Activated CD8-positive, alpha-beta memory T cell treated with anti-CD3 and anti-CD28 coated beads, Interleukin-2, amount 50 U/mL, for 4 hours (primary cell): ENCODE results near the gene ACADS.

Source experiments
- DNase-seq: peaks from one replicate; pipeline ENCODE4 v3.0.0-alpha.2; 2020

ACADS gene, protein sequence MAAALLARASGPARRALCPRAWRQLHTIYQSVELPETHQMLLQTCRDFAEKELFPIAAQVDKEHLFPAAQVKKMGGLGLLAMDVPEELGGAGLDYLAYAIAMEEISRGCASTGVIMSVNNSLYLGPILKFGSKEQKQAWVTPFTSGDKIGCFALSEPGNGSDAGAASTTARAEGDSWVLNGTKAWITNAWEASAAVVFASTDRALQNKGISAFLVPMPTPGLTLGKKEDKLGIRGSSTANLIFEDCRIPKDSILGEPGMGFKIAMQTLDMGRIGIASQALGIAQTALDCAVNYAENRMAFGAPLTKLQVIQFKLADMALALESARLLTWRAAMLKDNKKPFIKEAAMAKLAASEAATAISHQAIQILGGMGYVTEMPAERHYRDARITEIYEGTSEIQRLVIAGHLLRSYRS

DNA sequence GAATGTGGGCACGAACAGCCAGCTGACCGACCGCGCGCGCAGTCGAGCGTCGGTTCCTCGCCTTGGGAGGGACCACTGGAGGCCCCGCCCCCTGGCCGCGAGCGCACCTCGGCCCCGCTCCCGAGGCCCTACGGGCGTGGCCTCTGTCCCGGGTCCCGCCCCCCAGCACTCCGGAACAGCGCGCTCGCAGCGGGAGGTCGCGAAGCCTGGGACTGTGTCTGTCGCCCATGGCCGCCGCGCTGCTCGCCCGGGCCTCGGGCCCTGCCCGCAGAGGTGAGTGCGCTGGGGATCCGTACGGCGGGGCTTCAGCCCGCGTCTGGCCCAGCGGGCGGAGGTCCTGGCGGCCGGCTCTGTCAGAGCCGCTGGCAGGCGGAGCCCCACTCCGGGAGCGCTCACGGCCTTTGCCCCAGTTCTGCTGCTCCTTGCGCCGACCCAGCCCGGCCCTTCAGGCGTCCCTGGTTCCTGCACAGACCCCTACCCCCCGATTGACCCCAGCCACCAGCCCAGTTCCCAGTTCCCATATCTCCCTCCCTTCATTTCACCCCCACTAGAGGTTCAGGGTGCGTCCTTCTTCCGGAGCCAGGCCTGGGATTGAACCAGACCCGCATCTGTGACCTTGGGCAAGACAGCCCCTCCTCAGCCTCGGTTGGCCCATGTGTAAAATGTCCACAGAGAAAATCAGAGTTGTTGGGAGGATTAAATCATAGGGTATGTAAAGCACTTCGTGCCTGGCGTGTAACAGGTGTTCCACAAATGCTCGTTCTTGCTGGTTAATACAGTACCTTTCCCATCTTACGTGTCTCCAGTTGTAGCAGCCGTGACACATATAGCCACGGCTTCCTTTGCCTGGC lies at the start of gene ACADS:
TSS of gene ACADS (plus strand) at position 168 of the 851 bp plus-strand sequence. CDS start at position 228, 60 bp downstream.
- peak; percentile 92 for DNase-seq

DNA sequence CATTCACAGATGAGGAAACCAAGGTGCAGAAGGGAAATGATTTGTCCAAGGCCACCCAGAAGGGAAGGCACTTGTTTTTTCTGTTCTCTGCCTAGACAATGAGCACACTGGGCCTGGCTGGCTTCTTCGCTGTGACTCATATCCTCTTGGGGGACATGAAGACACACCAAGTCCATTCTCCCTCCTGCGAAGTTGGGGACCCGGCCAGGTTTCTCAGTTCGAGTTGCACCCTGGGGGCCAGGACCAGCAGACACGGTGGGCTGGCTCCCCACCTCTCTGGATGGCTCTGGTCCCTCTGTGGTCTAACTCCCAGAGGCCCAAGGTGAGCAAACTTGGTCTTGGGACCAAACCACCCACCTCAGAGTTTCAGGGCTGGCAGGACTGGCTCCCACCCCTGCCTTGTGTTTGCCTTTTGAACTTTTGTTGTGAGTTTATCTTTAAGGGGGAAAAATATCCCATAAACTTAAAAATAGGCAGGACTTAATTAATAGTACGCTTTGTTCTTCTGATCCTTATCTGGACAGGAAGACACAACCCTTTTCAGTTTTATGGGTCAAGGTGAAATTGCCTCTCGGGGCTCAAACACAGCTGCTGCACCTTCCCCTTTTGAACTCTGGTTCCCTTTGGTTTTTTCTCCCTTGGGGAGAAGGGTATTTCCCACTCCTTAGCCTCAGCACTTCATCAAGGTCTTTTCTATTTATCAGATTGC lies 47.7 kb upstream of the ACADS start:
- no peak for DNase-seq

DNA sequence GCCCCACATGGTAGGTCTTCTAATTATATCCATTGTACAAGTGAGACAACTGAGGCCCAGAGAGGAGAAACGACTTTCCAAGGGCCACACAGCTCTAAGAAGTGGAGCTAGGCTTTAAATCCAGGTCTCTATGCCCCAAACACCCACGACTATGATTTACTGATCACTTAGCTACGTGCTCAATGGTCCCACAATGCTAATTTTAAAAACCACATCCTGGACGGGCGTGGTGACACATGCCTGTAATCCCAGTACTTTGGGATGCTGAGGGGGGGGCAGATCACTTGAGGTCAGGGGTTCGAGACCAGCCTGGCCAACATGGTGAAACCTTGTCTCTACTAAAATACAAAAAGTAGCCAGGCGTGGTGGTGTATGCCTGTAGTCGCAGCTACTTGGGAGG lies 47.1 kb upstream of the ACADS start:
- no peak for DNase-seq

DNA sequence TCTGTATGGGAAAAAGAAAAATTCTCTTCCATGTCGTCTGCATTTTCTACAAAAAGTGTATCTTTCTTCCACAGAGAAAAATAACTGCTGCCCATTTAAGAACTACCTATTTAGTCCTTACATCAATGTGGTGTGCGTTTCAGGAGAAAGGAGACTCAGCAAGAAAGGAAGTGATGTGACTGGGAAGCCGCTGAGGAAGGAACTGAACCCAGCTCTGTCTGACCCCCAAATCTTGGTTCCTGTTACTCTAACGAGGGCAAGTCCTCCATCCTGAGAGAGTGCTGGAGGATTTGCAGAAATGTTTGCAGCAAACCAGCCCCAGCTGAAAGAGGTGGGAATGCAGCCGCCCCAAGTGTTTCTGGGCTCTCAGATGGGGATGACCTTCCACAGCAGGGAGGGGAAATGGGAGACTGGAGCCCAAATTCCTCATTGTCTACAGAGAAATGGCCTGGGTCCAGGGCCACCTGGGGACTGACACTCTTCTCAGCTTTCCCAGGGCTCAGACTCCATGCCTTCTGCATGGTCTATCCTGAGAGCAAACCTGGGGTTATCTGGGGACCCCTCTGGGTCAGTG lies 45.4 kb upstream of the ACADS start:
- DNase-seq = no peak

DNA sequence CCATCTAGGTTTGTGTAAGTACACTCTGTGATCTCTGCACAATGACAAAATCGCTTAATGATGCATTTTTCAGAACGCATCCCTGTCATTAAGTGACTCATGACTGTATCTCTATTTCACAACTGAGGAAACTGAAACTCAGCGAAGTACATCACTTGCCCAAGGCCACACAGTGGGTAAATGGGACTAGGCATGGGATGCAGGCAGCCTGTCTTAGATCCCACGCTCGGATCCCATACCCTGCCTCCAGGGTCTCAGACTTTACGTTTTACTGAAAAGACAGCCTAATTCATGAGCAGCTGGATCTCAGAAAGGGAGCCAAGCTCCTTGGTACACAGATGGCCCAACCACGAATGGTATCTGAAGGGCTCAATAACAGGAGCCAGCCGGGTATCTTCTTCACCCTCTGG lies 41.1 kb upstream of the ACADS start:
- no peak for DNase-seq

DNA sequence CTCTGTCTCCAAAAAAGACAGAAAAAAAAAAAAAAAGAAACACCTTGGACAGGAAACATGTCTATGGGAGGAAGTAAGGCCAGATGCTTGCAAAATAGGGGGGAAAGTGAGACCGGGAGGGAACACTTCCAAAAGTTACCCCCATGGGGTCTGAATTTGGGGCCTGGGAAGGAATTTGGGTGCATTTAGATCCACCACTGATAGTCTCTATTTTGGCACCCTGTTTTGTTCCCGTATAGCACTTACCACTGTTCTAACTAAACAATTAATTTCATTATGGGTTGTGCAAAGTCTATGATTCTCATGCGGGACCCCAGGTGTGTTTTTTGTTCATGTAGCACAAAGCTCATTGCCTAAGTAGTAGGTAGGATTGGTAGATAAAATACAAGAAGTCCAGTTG lies 40.1 kb upstream of the ACADS start:
- DNase-seq = no peak

DNA sequence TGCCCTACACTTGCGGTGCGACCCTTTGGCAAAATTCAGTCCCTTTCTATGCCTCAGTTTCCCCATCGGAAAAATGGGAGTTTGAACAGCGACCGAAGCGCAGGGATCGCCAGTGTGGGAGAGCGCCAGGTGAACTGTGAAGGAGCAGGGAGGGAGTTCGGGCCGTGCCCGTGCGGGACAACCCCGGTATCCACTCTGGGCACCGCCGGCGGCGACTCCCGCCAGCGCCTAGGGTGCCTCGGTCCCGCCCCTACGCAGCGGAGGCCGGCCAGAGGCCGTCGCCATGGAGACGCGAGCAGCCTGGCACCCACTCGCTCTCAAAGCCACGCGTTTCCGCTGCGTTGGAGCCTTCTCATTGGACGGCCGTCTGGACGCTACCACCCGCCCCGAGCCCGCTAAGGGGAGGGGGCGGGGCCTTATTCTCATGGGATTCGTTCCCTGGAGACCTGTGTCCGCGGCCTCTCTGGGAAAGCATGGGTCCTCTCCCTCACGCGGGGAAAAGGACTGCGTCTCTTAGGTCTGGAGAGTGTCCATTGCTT lies 39.4 kb upstream of the ACADS start:
- DNase-seq = peak; percentile 96

DNA sequence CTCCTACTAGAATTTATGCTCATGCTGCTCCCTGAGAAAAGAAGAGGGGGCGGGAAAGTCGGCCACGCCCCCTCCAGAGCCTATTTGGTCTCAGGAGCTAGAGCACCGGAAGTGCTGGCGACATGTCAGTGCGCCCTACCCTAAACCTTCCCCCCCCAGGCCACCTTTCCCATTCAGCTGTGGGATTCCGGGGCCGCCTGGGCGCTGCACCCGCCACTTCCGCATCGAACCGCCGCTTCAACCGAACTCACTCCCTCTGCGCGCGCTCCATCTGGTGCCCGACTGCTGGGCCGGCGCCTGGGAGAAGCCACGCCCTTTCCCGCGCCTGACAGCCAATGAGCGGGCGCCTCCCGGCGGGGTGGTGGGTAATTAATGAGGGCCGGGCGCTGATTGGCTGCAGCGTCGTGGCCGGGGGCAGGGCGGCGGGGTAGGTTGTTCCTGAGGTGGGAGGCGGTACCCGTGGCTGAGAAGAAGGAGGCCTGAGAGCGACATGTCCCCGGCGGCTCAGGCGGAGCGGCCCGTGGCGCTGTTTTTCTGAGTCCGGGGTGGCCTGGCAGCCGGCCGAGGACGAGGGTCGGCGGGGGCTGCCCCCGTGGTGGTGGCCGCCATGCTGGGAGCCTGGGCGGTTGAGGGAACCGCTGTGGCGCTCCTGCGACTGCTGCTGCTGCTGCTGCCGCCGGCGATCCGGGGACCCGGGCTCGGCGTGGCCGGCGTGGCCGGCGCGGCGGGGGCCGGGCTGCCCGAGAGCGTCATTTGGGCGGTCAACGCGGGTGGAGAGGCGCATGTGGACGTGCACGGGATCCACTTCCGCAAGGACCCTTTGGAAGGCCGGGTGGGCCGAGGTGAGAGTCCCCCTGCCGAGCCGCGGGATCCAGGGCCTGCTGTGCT lies 38.7 kb upstream of the ACADS start, which contains the start of gene MLEC:
TSS of gene MLEC (plus strand) at position 460 of the 888 bp plus-strand sequence. CDS start at position 608, 148 bp downstream.
- peak; percentile 99 for DNase-seq

DNA sequence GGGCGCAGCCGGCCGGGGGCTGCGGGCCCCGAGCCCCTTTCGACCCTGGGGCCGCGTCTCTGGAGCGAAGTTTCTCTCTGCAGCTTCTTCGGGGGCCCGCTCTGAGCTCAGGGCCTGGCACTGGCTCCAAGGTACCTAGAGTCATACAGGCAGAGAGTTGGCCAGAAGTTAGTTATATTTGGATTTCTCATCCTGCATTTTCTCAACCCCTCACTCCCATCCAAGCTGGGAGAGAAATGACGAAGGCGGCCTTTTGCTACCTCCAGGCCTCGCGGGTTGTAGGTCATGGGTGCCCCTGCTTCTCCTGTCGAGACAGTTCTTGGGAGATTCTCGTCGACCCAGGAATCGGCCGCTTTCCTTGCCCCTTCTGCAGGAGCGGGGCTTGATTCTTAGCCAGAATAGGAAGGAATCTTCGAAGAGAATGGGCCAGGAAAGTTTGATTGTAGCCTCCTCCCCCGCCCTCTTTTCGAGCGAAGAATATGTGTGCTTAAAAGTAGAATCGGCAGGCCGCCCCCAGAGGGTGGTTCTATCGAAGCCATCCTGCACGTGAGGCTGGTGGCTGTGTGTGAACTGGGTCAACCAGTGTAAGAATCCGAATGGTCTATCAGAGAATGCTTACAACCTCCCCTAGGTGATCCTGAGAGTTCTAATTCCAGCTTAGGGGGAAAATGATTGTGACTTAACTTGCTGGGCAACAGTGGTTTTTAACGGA lies 37.9 kb upstream of the ACADS start:
- peak; percentile 37 for DNase-seq

DNA sequence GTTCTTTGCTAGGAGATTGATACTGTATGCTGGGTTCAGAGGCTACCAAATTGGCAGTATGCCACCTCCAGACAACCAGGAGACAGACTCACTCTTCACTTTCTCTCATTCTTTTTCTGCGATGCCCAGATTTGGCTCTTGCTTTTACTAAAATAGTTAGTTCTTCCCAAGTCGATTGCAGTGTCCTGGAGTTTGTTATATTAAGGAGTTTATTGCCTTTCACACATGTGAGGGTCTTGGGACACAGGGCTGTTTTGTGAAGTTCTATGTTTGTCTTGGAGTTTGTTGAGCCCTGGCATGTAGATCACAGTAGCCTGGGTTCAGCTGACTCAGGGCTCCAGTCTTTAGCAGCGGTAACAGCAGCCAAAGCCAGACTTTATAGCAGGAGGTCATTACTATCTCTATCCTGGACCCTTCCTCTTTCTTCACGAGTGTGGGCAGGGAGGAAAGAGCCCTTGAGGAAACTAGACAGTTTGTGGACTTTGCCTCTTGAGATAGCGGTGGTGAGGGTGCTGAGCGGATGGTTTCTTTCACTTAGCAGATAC lies 37.0 kb upstream of the ACADS start:
- DNase-seq = no peak

DNA sequence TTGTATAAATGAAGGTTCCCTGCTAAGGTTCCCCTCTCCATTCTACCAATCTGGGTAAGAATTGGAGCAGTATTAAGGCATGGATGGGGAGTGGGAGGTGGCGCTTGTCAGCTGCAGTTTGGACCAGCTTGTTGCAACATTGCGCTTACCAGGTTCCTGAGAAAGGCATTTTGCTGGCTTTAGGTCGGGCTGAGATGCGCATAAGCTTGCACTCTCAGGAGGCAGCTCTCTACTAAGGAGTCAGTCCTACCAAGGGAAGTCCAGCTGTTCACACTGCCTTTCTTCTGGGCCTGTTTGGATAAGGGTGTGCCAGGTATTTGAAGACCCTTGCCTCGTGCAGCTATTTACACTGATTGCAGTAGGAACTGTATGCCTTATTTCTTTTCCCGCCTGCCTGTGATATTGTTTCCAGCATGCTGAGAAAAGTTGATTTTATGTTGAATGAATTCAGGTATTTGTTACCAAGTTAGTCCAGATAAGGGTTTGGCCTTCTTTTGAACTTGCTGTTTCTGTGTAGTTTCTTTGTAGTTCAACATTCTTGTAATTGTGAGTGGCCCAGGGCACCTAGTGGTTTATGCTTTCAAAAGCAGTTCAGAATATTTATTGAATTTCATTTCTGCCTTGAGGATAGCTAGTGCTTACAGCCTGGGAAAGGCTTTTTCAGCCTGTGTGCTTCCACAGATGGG lies 36.1 kb upstream of the ACADS start:
- no peak for DNase-seq

DNA sequence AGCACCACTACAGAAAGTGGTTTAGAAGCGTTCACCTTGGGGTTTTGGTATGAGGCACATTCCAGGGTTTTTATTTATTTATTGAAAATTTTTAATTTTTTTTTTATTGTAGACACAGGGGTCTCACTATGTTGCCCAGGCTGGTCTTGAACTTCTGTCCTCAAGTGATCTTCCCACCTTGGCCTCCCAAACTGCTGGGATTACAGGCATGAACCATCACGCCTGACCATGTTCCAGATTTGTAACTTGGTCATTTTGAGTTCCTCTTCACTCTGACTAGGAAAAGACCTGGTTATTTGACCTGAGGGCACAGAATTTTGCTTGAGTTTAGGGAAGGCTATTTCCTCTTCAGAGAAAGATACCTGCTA lies 35.6 kb upstream of the ACADS start:
- no peak for DNase-seq

DNA sequence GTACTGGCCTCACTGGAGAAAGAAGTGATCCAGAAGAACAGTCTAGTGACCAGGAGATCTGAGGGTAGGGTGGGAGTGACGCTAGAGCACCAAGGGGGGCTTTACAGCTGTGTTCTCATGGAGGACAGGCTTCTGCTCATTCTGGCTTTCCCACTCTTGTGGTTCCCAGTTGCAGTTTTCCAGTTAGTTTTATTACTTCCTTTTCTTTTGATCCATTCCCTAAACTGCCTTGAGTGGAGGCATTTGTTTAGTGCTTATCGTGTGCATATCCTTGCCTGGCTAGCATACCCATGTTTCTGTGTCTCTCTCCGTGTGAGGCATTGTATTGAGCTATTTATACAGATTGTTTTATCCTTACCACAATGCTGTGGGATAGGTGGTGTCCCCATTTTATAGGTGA lies 34.6 kb upstream of the ACADS start:
- DNase-seq = no peak

DNA sequence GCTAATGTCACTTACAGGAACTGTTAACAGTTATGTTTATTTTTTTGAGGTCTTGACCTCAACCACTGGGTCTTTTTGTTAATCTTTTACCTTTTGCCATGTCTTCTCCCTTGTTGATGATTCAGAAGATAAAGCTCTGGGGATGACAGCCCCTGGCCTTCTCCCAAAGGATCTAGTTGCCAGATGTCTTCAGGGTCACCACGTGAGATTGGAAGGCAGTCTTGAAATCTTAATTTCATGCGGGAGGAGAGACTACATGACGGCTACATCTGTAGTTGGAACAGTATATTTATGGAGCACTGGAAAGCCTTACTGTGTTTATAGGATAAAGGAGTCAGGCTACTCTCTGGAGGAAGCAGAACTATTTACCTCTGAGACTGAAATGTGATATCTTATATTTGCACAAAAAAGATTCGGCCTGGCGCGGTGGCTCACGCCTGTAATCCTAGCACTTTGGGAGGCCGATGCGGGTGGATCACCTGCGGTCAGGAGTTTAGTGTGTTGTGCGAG lies 33.0 kb upstream of the ACADS start:
- DNase-seq = no peak

DNA sequence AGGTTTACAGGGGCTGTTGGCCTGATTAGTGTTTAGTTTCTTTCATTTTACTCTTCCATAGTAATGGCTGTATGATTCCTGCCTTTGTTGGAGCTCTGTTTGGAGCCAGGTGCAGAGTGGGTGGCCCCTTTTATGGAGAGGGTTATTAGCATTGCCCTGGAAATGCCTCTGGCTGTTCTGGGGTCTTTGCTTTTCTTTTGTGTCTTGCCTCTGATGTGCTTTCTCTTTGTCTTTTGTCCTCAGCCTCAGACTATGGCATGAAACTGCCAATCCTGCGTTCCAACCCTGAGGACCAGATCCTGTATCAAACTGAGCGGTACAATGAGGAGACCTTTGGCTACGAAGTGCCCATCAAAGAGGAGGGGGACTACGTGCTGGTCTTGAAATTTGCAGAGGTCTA lies 31.8 kb upstream of the ACADS start:
- no peak for DNase-seq

DNA sequence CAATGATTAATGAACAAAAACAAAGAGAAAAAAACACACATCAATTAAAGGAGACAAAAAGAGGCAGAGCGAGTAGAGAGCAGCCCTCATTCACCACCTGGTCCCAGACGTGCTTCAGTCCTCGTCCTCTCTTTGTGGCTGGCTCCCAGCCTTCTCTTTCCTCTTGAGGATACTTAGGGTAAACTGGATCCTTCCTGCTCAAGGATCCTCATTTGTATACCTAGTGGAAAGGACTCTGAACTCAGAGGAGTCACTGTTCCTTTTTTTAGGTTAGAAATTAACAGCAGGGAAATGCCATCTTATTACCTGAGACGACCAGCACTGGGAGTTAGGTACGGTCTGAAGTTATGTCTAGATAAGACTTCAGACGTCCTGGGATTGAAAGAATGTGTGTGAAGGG lies 29.0 kb upstream of the ACADS start:
- DNase-seq = no peak

DNA sequence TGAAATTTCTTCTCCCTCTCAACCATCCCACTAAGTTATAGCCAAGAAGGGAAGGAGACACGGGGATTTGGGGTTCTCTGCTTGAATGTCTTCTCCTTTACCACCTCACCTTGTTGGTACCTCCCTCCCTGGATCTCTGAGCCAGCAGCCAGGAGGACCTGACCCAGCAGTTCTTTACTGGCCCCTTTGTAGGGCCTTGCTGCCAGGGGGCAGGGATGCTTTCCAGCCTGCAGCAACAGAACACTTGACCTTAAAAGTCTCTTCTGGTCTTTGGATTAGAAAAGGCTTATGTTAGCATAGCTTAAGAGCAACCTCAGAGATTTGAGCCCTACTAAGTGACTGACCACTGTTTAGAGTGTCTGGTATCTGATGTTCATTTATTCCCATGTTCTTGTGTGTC lies 28.3 kb upstream of the ACADS start:
- DNase-seq = no peak

DNA sequence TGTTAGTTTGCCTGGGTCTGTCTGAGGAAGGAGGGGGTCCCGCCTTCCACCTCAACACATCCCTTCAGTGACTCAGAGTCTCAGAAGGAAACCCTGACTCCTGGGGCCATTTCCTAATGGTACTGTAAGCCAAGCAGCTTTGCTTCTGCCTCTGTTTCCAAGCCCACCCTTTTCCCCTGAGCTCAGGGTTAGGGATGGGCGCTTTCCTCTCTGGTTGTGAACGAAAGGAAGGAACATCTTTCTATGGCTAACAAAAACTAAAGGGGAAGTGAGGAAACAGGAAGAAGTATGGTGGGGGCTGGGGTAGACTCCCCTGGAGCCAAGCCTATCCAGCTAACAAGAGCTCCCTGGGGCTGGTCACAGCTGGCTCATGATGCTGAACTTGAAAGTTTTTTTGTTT lies 27.0 kb upstream of the ACADS start:
- DNase-seq = no peak

DNA sequence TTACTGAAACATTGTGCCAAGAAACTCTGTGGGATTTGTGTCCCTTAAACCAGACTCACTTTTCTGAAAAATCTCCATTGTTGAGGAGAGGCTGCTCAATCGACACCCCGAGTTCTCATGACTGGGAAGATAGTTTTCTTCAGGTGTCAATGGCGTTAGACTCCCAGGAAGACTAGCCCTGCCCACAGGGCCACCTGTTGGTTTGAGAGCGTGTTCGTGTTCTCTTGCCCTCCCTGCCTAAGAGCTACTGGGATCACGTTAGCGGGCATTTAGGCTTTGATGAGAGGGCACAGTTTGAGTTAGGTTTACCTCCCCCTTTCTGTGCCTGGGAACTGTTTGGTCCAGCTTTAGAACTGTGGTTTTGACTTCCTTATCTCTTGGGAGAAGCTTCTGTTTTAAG lies 26.1 kb upstream of the ACADS start:
- DNase-seq = no peak

DNA sequence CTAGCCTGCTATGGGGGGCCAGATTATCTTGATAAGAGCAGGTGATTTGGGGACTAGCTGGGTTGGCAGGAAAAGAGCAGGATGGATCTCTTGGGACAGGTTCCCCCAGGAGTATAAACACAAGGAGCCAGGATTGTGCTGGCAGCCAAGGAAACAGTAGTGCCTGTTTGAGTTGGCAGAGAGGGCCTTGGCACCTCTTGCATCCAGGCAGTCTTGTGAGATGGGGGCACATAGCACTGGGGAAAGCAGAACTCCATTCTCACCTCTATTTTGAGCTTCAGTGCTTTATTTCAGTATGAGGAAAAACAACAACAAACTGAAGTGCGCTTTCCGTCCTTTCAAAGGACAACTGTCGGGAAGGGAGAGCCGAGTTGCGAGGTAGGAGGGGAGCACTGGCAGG lies 24.7 kb upstream of the ACADS start:
- DNase-seq = no peak
